HG03280 (cell line): ENCODE data around the gene CCDC54.

Source experiments
- ATAC-seq: cut with Tn5 transposase; IDR thresholded peaks from one replicate; pipeline ENCODE4 v1.9.1; 2021; ENCODE audit warnings: mild to moderate bottlenecking, moderate library complexity; ENCODE audit not compliant: unreplicated experiment

Gene CCDC54

GRCh38 chr3:107392549-107393165, 15.4 kb downstream of the CCDC54 start:
- ATAC-seq, result no peak

GRCh38 chr3:107394502-107394901, 17.3 kb downstream of the CCDC54 start:
- ATAC-seq, result no peak

- no peak for ATAC-seq
These were observed 17.8 kb downstream of the CCDC54 start for GRCh38 chr3:107395066-107395465.

- ATAC-seq, result no peak
These were observed 24.1 kb downstream of the CCDC54 start for GRCh38 chr3:107401301-107401700.

GRCh38 chr3:107402214-107402613, 25.0 kb downstream of the CCDC54 start:
- no peak for ATAC-seq

GRCh38 chr3:107404727-107405469, 27.7 kb downstream of the CCDC54 start:
- no peak for ATAC-seq

GRCh38 chr3:107407355-107407754, 30.1 kb downstream of the CCDC54 start:
- ATAC-seq, result no peak

GRCh38 chr3:107408513-107408912, 31.3 kb downstream of the CCDC54 start:
- no peak for ATAC-seq

GRCh38 chr3:107409365-107409764, 32.1 kb downstream of the CCDC54 start:
- ATAC-seq, result no peak

GRCh38 chr3:107410606-107411005, 33.4 kb downstream of the CCDC54 start:
- no peak for ATAC-seq

GRCh38 chr3:107411056-107411455, 33.8 kb downstream of the CCDC54 start:
- ATAC-seq, result no peak

- no peak for ATAC-seq
These were observed 34.5 kb downstream of the CCDC54 start for GRCh38 chr3:107411779-107412178.

GRCh38 chr3:107412376-107412775, 35.1 kb downstream of the CCDC54 start:
- no peak for ATAC-seq

GRCh38 chr3:107413264-107413663, 36.0 kb downstream of the CCDC54 start:
- no peak for ATAC-seq

GRCh38 chr3:107414325-107414964, 37.2 kb downstream of the CCDC54 start:
- ATAC-seq, result peak; percentile 61

GRCh38 chr3:107416138-107416537, 38.9 kb downstream of the CCDC54 start:
- ATAC-seq, result no peak

GRCh38 chr3:107416886-107417285, 39.6 kb downstream of the CCDC54 start:
- ATAC-seq, result no peak

GRCh38 chr3:107421170-107421792, 44.0 kb downstream of the CCDC54 start:
- ATAC-seq, result peak; percentile 80

GRCh38 chr3:107421881-107422280, 44.6 kb downstream of the CCDC54 start:
- no peak for ATAC-seq

GRCh38 chr3:107425033-107425432, 47.8 kb downstream of the CCDC54 start:
- ATAC-seq, result no peak

- ATAC-seq, result no peak
These were observed 49.0 kb downstream of the CCDC54 start for GRCh38 chr3:107426223-107426622.
